Left cardiac atrium (tissue), 4 donors: Measurements from ENCODE around the gene TAP2. TPM values are rescaled to one million over a fixed set of nuclear protein-coding genes. Genes with fewer than 3 reads are reported as not detected.
"Not testable (repeated sequence)": the region's sequence is repeated elsewhere in the genome, so short reads cannot be mapped to it uniquely, and the experiment has no call there.

Experiments
- ATAC-seq, 2 donors: fragments of 200-7000 bp; cut with Tn5 transposase; one replicate each; pipeline ENCODE4 v1.9.1; 2020; ENCODE audit warnings: mild to moderate bottlenecking in 2 of 2, moderate library complexity in 2 of 2
- DNase-seq: peaks from one replicate; pipeline ENCODE4 v3.0.0-alpha.2; 2020
- intact Hi-C, 2 donors: fragments of 100-400 bp; cut with DNase I; formaldehyde crosslinking; loops; one replicate each; pipeline versions ENCODE4 v1.14.1 to v1.15.1; 2022 to 2023
- long read RNA-seq: library from polyadenylated mRNA; unstranded; transcript quantifications from one replicate; pipeline ENCODE4 v2.0.0, GENCODE V29; 2021
- total RNA-seq, 2 donors: library from RNA; stranded (reverse); fragmentation: NEBNext Ultra II Directional; extraction: Animal tissue kit (Norgen Biotek cat#: 25700); gene quantifications; one replicate each; pipeline ENCODE4 v1.2.1, GENCODE V29; 2021
- donor health status: DM: no; HTN: yes; CAD: no.
- donor health status: DM: no; HTN: yes; CAD: no; lungs with severe emphysema.
- donor health status: DM: yes; HTN: yes; CAD: no.
- donor health status: Dilated cardiomyopathy.

TAP2 gene
- total RNA-seq: 10 to 100 TPM; 19.4 to 30.7 TPM
- long read RNA-seq, full-length matches to known transcripts: 1 of 3 reads
- long read RNA-seq, partial matches to known transcripts: 0 of 3 reads
- long read RNA-seq, other reads (novel, unspliced or antisense): 2 of 3 reads

DNA sequence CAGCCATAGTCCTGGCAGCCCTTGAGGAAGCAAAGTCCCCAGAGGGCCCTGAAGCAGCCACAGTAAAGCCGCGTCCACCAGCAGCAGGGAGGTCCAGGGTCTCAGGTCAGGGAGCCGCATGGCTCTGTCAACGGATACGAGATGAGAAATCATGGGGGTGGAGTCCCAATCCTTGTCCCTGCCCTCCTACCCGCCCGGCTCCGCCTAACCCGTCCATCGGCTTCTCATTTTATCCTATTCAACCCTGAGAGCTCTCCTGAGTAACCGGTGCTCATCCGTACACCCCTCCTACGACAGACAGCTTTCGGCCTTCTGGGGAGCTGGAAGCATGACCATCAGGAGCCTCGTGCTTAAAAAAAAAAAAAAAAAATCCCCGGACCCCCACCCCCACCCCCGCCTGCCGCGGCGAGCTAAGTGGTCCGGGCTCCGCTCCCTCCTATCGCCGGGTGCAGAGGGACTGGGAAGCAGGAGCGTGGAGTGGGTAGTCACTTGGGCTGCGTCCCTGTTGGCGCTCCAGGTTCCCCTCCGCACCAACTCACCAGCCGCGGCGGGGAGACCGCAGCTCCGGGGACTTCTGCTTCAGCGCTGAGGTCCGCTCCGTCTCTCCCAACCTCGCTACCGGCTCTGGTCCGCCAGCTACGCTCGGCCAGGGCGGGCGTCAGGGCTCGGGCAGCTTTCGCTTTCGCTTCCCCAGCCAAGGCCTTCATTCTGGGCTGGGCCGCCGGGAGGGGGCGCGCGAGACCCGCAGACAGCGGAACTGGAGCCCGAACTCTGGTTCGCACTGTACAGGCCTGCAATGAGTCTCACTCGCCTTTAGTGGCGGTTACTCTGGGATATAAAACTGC is at the start of gene TAP2:
Gene TAP2, minus strand, starts transcription at position 626 of the 845 bp plus-strand sequence. Its CDS starts 506 bp downstream, at position 120.
- intact Hi-C loops: loop anchor here in 1 of 2 donors (1.0 kb wide), 1 partner anchor 29 kb away; no protein-coding TSS in a partner anchor
- DNase-seq (peak; percentile 96), ATAC-seq (peak; percentile 96)

DNA sequence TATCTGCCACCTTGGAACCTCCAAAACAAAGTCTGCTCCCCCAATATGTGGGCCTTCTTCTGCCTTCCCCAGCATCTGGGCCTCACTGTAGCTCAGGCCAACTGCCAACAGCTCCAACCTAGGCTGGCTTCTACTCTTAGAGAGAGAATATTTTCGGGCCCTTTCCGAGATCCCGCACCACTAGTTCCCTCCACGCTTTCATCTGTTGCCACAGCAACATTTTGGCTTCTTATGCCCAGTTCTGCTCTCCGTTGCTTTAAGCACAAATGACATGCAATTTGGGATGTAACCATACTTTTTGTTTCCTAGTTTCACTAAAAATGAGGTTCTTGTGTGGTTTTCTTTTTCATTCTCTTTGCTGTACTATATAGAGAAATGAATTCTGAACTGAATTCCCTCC is 49.1 kb upstream of the TAP2 start:
- ATAC-seq: no peak
- intact Hi-C loops: no loop called here
- no peak for DNase-seq

DNA sequence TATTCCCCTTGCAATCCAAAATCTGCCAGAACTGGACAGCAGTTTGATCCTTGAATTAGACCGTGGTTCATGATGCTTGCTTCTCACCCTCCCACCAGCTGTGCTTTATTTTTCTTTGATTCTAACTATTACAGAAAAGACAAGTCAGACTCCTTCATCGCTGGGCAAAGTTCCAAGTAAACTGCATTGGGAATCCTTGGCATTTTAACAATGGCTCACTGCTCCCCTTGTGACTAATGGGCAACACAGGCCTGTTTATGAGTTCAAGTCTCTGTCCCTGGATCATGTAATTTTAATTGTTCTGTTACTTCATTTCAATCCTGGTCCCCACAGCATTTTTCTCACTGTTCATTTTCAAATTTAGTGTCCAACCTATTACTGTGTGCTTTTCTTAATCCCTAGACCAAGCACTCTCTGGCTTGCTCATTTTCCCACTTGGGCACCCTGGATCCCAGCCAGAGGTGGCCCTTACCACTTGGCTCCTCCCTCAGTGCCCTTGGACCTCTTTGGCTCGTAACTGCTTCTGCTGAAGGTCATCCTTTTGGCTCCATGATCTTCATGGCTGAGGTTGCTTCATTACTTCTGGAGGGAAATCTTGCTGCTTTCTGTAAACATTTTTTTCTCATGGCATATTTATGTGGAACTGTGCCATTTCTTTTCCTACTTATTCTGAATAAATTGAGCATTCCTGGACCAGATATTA is 48.3 kb upstream of the TAP2 start:
- no peak for DNase-seq
- ATAC-seq: peak in 1 of 2 donors; percentile 4
- intact Hi-C loops: loop anchor here in 1 of 2 donors (1.0 kb wide), 2 partner anchors 44 to 97 kb away; no protein-coding TSS in a partner anchor

DNA sequence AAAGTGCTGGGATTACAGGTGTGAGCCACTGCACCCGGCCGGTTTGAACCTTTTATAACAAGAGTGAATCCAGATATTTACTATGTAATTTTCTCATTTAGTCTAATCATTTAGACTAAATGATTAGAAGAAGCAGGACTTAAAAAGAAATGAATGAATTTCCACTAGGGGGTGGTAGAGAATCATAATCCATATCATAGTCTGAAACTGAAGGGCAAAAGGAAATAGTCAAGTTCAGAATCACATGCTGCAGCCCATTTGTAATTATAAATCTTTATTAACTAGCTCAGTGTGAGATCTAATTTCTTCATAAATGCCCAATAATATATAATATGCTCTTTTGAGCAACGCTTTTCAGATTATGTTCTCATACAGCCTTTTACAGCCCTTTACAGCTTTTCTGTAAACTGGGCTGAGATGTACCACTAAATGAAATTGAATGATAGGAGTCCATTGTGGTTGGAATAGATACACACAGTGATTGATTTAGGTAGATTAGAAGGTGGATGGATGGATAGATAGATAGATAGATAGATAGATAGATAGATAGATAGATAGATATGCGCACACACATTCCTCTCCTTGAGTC is 47.3 kb upstream of the TAP2 start:
- intact Hi-C loops: loop anchor here (1.0 to 2.0 kb wide), 3 partner anchors 46 to 101 kb away; no protein-coding TSS in a partner anchor
- DNase-seq (no peak), ATAC-seq (peak; percentile 42 to 59)

DNA sequence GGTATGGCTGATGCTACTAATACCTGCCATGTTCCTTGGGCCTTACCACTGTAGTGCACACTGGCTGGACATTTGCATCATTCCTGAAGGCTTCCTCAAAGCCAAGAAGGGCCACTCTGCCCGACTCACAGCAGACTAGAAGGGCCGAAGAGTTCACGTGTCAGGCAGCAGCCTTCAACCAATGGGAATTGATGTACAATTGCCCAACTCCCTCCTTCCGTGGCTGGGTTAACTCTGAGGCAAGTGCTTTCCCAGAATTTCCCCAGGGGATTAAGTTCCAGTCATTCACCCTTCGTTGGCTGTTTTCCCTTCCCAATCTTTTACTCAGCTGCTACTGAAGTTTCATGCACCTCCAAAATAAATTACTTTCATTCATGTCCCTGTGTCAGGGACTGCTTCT is 45.2 kb upstream of the TAP2 start:
- peak; percentile 50 for DNase-seq
- ATAC-seq: peak; percentile 78 to 95
- intact Hi-C loops: loop anchor here in 1 of 2 donors (2.0 kb wide), 1 partner anchor 103 kb away; no protein-coding TSS in a partner anchor

DNA sequence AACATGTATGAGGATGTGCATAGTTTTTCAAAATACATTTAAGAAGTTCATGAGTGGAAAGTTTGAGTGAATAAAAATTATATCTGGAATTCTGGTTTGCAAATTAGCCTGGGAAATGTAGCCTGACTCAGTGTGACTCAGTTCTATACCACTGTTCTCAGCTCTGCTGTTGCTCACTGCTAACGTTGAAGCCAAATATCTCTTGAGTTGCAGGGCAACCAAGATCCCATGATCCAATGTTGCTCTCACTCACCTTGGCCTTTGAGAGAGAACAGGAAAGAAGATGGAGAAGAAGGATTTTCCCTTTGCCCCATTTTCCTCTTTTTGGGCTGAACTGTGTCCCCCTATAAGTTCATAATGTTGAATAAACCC is 44.3 kb upstream of the TAP2 start:
- intact Hi-C loops: no loop called here
- no peak for ATAC-seq
- no peak for DNase-seq

DNA sequence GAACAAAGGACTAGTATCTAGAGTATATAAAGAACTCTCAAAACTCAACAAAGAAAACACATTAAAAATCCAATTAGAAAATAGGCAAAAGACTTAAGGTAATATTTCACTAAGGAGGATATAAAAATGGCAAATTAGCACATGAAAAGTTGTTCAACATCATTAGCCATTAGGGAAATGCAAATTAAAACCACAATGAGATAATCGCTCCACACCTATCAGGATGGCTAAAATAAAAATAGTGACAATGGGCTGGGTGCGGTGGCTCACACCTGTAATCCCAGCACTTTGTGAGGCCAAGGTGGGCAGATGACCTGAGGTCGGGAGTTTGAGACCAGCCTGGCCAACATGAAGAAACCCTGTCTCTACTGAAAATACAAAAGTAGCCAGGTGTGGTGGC is 42.4 kb upstream of the TAP2 start:
- DNase-seq, intact Hi-C loops, ATAC-seq: not testable (repeated sequence)

DNA sequence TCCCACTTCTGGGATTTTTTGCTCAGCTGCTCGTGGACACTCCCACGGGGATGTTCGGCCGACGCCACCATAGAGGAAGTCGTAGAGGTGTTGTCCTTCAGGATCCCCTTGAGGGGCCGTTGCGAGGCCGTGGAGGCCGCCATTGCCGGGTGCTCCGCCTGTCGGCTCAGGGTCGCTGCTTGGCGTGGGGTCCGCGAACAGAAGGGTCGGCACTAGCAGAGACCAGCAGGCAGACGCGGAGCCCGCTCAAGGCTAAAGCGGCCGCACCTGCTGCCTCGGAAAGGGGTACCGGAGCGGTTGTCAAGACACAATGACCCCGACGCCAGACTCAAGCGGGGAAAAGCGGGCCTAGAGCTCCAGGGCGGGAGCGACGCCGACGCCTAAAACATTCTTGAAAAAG is 41.2 kb upstream of the TAP2 start:
- intact Hi-C loops: no loop called here
- DNase-seq: no peak
- no peak for ATAC-seq

DNA sequence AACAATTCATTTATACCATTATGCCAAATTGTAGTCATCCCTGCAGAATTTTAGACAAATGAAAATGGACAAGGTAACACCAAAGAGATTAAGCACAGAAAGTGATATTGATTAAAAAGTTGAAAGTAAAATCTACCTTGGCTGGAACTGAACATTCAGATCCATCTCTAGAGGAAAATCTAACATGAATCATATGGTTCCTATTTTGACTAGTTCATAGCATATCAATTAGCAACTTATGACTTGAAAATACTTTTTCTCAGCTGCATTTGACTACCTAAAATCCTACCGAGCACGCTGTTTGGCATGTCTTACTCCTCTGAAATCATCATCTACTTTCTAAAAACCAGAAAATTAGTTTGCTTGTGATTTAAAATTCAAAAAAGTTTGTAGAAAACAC is 38.1 kb upstream of the TAP2 start:
- intact Hi-C loops: no loop called here
- no peak for ATAC-seq

DNA sequence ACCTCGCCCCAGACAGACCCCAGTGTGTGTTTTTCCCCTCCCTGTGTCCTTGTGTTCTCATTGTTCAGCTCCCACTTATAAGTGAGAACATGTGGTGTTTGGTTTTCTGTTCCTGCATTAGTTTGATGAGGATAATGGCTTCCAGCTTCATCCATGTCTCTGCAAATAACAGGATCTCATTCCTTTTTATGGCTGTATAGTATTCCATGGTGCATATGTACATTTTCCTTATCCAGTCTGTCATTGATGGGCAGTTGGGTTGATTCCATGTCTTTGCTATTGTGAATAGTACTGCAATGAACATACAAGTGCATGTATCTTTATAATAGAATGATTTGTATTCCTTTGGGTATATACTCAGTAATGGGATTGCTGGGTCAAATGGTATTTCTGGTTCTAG is 35.4 kb upstream of the TAP2 start:
- intact Hi-C loops: not testable (repeated sequence)

More for the DNA sequence above, 38.1 kb upstream of the TAP2 start:
- DNase-seq: no peak

DNA sequence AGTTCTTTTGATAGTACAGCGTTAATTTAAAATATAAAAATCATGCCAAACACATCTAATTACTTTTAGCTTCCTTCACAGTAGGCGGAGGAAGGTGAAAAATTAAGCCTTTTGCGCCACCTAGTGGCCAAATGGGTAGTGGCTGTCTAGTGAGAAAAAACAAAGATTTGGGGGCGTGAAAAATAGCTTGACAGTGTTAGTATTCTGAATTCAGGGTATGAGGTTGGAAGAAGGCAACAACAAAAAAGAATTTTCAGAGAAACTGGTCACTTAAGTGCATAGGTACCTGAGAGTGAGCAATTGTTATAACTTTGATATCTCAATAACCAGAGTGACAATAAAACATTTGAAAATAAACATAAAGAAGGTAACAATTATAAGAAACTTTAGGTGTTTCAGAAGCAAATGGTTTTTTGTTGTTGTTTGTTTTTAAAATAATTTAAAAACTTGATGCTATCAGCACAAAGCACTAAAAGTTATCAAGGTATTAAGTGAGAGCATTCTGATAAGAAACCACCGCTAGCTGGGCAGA is 29.8 kb upstream of the TAP2 start:
- ATAC-seq (peak; percentile 78 to 83), DNase-seq (peak; percentile 85)
- intact Hi-C loops: loop anchor here in 1 of 2 donors (5.0 kb wide), 2 partner anchors 41 to 456 kb away; no protein-coding TSS in a partner anchor

More for the DNA sequence above, 35.4 kb upstream of the TAP2 start:
- DNase-seq, ATAC-seq: not testable (repeated sequence)

DNA sequence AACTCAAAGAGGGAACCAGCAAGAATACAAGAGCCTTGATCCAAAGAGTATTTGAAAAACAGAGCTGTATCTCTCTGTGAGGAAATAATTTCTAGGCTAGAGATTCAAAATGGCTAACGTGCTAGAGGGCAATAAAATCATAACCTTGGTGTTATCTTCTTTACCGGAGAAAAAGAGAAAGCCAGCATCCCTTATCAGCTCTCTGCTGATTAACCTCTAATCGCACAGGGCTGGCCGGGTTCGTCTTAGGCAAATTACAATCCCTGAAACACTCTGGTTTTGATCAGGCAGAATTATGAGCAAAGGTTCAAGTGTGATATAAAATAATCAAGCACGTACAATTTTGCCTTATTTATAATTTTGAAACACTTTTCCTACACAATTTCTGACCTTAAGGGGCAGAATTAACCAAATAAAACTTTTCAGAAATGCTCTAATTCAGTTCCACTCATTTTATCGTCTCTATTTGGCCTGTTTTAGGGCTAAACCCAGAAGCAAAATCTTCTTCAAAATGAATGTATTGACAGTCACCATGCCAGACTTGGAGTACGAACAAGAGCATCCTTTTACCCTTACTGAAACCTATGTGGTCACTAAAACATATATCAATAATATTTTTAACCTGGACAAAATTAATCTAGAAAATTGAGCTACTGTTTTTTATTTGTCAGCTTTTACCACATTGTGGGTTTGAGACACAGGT is 29.2 kb upstream of the TAP2 start:
- ATAC-seq (no peak), DNase-seq (no peak)
- intact Hi-C loops: loop anchor here in 1 of 2 donors (1.0 to 5.0 kb wide), 3 partner anchors 29 to 455 kb away; partner anchors contain the start of gene TAP2

DNA sequence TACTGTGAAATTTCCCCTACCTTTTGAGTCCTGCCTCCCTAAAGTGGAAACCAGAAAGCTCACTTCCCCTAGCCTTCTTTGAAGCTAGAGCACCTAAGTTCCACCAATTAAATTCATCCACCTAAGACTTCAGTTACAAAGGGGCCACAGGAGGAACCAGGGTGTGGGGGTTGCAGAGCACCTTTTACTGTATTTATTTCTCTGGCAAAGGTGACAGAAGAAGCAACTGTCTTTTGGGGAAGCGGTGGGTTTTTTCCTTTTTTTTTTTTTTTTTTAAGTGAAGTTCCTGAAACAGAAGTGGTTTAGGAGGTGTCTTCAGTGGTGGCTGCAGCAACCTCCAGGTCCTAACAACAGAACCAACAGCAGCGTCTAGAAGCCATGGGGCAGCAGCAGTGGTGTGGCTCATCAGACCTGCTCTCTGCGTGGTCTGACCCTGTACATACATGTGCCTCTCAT is 28.5 kb upstream of the TAP2 start:
- ATAC-seq: no peak
- no peak for DNase-seq
- intact Hi-C loops: loop anchor here in 1 of 2 donors (1.0 to 5.0 kb wide), 3 partner anchors 29 to 455 kb away; partner anchors contain the start of gene TAP2

DNA sequence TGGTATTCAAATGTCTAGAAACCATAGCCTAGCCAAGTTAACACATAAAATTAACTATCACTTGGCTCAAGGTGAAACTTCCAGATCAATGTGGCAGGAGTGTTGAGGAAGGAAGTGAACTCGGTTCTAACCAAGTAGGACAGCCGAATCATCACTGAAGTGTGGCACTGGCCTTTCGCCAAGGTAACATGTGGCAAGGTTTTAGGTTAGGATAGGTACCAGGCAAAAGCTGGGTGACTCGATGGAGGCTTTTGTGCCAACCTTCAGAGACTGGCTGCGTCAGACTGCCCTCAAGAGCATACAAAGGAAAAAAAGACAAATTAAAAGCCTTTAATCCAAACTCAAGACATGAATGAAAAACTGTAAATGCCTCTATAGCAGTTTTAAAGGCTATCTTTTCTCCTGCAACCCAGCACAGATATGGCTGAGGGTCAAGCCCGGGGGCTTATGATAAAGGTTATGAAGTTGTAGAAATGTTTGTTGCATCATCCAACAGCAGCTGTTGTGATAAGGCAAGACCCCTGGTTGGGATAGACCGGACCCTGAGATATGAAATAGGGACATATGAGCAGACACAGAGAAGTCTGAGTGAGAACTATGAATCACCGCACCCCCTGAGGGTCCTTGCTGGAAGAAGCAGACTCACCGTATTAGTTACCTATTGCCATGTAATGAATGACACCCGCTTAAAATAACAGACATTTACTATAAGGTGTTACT is 27.3 kb upstream of the TAP2 start:
- intact Hi-C loops: loop anchor here in 1 of 2 donors (5.0 kb wide), 2 partner anchors 39 to 454 kb away; no protein-coding TSS in a partner anchor
- DNase-seq (no peak), ATAC-seq (no peak)

DNA sequence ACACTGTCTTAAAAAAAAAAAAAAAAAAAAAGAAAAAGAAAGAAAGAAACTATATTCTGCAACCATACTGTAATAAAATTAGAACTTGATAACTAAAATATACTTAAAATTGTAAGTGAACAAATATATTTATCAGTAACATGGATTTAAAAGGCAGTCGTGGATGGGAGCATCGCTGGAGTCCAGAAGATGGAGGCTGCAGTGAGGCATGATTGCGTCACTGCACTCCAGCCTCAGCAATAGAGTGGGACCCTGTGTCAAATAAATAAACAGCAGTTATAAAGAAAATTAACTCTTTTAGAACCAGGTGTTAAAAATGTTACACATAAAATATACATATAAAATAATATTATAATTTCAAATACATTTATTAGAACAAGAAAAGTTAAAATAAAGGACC is 24.2 kb upstream of the TAP2 start:
- DNase-seq (no peak), ATAC-seq (no peak)
- intact Hi-C loops: no loop called here

DNA sequence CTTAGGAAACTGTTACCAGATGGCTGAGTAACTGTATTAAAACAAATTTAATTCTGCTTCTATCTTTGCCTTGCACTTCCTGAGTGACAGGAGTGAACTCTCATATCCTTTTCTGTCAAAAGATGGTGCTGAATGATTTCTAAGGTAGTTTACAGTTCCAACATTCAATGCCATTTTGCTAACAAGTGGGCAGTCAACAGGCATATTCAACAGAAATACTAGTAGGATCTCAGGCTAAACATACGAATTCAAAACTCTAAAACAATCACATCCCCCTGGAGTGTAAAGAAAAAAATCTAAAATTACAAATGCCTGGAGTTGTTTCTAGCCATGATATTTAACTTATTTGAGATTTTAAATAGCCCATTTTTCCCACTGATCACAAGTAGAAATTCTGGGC is 22.1 kb upstream of the TAP2 start:
- intact Hi-C loops: no loop called here
- ATAC-seq: no peak

DNA sequence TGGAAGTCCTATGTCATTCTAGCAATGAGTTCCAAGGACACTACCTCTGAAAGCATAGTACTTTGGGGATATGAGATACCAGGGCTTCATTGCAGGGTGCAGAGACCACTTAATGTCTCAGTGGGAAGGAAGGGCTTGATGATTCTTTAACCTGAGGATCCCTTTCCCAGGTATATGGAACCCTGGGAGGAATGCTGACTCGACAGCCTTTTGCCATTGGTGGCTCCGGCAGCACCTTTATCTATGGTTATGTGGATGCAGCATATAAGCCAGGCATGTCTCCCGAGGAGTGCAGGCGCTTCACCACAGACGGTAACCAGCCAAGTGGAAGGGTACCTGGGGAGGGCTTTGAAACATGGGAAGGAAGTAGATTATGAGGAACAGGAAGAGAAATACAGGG is 19.7 kb upstream of the TAP2 start:
- ATAC-seq (no peak), DNase-seq (no peak)
- intact Hi-C loops: no loop called here

More for the DNA sequence above, 22.1 kb upstream of the TAP2 start:
- no peak for DNase-seq
